Bronchial epithelial cell (primary cell): ENCODE measurements around the gene ARL3. TPM values are rescaled to one million over a fixed set of nuclear protein-coding genes. Genes with fewer than 3 reads are reported as not detected.

ENCODE experiments used
- DNase-seq: peaks from one replicate; pipeline ENCODE4 v3.0.0-alpha.2; 2010; ENCODE audit warnings: low read depth
- FAIRE-seq: peaks from 2 replicates; lab custom pipeline; 2011; peaks lifted over from hg19 to GRCh38; lab: Jason Lieb, UNC
- H3K27me3 ChIP-seq: 2 replicates; pipeline ENCODE4 v1.5.1; 2011; ENCODE audit warnings: low read length; ENCODE audit not compliant: control insufficient read depth, insufficient read depth
- H3K36me3 ChIP-seq: 2 replicates; pipeline ENCODE4 v1.5.1; 2011; ENCODE audit warnings: low read length; ENCODE audit not compliant: control insufficient read depth, insufficient read depth
- H3K4me3 ChIP-seq: 2 replicates; pipeline ENCODE4 v1.5.1; 2011; ENCODE audit warnings: mild to moderate bottlenecking, low read depth, low read length, control low read depth
- total RNA-seq: library from RNA; depleted of rRNA; stranded (reverse); fragments of >200 nt; gene quantifications from 2 replicates; pipeline ENCODE4 v1.2.1, GENCODE V29; 2014
- TF ChIP-seq, protein P1 (sequence below): IDR thresholded peaks from 2 replicates; pipeline ENCODE4 v1.5.1; 2011; ENCODE audit warnings: mild to moderate bottlenecking, moderate library complexity, low read length, control low read depth, inconsistent platforms; ENCODE audit not compliant: insufficient read depth, severe bottlenecking

Gene ARL3
- total RNA-seq, 1 donor from 2014 or later: 4.7 TPM

DNA sequence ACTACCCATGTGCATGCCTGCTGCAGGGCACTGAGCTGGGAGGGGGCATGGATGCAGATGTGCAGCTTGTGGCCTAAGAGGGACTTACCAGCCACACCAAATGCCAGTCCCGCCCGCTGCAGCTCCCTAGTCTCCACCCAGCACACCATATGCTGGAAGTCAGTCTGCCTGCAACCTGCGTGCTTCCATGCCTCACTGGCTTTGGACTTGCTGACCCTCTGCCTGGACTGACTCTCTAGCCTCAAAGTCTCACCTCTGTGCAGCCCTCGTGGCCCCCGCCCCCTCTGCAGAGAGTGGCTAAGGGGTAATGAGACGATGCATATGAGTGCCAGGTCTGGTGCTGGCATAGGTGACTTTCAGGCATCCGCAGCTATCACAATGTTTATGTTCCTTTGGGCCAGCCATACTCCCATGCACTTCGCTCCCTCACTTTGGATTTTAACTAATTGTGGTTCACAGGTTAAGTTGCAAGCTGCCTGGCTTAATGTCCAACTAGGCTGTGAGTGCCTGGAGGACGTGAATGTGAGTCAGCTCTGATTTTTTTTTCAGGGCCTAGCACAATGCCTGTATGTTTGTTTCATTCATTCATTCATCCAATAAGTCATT is 48.2 kb downstream of the ARL3 start:
- FAIRE-seq (no peak), DNase-seq (peak; percentile 39)
- TF ChIP-seq, protein P1, sequence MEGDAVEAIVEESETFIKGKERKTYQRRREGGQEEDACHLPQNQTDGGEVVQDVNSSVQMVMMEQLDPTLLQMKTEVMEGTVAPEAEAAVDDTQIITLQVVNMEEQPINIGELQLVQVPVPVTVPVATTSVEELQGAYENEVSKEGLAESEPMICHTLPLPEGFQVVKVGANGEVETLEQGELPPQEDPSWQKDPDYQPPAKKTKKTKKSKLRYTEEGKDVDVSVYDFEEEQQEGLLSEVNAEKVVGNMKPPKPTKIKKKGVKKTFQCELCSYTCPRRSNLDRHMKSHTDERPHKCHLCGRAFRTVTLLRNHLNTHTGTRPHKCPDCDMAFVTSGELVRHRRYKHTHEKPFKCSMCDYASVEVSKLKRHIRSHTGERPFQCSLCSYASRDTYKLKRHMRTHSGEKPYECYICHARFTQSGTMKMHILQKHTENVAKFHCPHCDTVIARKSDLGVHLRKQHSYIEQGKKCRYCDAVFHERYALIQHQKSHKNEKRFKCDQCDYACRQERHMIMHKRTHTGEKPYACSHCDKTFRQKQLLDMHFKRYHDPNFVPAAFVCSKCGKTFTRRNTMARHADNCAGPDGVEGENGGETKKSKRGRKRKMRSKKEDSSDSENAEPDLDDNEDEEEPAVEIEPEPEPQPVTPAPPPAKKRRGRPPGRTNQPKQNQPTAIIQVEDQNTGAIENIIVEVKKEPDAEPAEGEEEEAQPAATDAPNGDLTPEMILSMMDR: no peak
- no peak overlapping the region for H3K4me3 ChIP-seq
- no peaks in the 10 kb centered on the region for H3K36me3 ChIP-seq
- H3K27me3 ChIP-seq: no peaks in the 10 kb centered on the region

- Histone ChIP-seq H3K27me3 (no peaks in the 10 kb centered on the region), H3K36me3 (no peaks in the 10 kb centered on the region), H3K4me3 (no peak overlapping the region)
- no peak for DNase-seq
- TF ChIP-seq, protein P1: no peak
- no peak for FAIRE-seq
Observed at GRCh38 chr10:102661658-102662028, 52.6 kb downstream of the ARL3 start.

DNA sequence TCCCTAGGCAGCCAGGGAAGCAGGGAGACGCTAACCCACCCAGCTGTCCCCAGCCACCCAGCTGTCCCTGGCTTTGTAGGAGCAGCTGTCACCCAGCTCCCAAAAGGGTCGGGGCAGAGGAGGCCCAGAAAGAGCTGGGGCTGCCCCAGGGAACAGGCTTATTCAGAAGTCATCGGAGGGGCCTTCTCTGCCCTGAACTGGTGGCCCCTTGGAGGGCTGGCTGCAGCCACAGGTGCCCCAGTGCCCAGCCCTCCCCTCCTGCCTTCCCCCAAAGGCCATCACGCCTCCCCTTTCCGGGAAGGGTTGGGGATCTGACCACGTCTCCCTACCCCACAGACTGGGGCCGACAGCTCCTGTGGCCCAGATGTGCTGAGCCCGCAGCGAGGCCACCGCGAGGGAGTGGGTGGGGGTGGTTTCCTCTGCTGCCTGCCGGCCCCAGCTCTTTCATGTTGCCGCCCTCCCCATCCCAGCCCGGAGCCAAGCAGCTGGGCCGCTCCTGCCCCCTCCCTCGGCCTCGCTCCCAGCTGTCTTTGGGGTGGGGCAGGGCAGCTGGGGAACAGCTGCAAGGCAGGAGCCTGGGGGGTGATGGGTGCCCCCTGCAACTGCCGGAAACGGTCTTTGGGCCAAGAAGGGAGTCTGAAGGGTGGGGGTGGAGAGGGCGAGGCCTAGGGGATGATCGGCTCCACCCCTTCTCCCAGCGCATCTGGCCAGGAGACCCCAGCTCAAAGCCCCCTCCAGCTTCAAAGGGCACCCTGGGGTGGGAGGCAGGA is 53.1 kb downstream of the ARL3 start:
- H3K4me3 ChIP-seq: no peak overlapping the region
- DNase-seq (no peak), FAIRE-seq (no peak)
- TF ChIP-seq, protein P1: no peak
- H3K27me3 ChIP-seq: no peaks in the 10 kb centered on the region
- peaks cover 3% of the 10 kb centered on the region for H3K36me3 ChIP-seq

DNA sequence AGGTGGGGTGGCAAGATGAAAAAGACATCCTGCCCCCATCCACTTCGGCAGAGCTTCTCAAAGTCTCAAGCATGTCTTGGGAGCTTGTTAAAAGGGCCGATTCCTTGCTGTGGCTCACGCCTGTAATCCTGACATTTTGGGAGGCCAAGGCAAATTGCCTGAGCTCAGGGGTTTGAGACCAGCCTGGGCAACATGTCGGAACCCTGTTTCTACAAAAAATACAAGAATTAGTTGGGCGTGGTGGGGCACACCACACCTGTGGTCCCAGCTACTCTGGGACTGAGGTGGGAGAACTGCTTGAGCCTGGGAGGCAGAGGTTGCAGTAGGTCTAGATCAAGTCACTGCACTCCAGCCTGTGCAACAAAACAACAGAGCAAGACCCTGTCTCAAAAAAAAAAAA is 55.4 kb downstream of the ARL3 start:
- Histone ChIP-seq H3K36me3 (peaks cover 7% of the 10 kb centered on the region), H3K4me3 (no peak overlapping the region), H3K27me3 (no peaks in the 10 kb centered on the region)
- FAIRE-seq (no peak), DNase-seq (no peak)
- TF ChIP-seq, protein P1: no peak

GRCh38 chr10:102657984-102658724 is 56.0 kb downstream of the ARL3 start:
- FAIRE-seq (no peak), DNase-seq (peak; percentile 63)
- TF ChIP-seq, protein P1: no peak
- Histone ChIP-seq H3K27me3 (no peaks in the 10 kb centered on the region), H3K36me3 (peaks cover 13% of the 10 kb centered on the region), H3K4me3 (no peak overlapping the region)
